Left forelimb (tissue), 1 donor: ENCODE data around the gene RGS8.
A peak's percentile ranks its signal among the peaks of the same experiment; 100 is the strongest.
"Not testable (repeated sequence)": the region's sequence is repeated elsewhere in the genome, so short reads cannot be mapped to it uniquely, and the experiment has no call there.

Experiments
- DNase-seq: peaks from one replicate; pipeline ENCODE4 v3.0.0-alpha.2; 2018; ENCODE audit warnings: low spot score

RGS8 gene

GRCh38 chr1:182702826-182703524, 18.6 kb upstream of the RGS8 start:
- DNase-seq = no peak

DNA sequence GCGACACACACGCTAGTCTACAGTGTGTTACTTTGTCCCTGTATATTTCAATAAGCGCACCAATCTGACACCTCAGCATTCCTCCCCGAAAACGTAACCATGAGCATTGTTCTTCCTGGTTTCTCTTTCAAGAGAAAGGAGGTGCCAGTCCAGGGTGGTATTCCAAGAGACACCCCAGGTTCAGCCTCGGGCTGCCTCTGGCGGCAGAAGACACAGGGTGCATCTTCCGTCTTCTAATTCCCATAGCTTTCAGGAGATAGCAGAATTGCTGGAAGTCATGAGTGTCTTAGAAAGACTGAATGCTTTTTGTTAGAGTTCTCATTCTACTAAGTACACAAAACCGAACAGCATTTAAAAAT, 15.9 kb upstream of the RGS8 start:
- no peak for DNase-seq

DNA sequence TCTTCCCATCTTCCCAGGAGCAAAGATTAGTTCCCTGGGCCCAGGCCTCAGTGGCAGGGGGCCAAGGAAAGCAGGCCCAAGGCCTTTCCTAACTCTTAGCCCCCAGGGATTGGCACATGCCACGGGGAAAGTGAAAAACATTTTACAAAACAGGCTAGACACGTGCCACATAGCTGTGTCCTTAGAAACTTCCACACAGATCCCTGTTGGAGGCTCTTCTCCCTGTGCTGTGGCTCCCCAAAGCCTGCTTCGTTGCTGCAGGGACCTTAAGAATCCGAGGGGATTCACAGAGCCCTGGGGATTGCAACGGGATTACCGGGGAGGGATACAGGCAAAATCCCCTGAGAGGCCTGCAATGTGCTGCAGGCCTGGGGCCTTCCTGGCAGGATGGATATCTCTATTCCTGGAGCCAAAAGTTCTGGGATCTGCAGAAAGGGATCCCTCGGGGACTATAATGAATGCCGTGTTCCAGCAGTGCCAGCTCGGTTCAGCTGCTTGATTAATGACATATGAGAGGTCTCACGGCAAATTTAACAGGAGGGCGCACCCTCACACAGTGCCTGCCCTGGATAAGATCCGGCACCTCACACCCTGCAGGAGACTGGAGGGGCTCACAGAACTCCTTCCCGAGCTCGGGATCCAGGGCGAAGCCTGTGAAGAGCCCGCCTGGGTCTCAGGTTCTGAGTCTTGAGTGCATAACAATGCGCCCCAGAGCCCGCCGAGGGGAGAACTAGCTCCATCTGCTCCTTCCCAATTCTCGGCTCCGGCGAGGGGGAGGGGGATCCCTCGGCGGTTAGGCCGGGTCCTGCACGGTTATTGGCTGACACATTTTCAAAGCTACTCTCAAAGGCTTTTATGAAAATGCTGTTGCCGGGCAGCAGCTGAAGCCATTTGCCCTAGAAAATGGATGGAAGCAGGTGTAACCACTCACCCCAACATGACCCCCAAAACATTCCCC, 15.3 kb upstream of the RGS8 start:
- no peak for DNase-seq

GRCh38 chr1:182698971-182699370, 14.6 kb upstream of the RGS8 start:
- no peak for DNase-seq

DNA sequence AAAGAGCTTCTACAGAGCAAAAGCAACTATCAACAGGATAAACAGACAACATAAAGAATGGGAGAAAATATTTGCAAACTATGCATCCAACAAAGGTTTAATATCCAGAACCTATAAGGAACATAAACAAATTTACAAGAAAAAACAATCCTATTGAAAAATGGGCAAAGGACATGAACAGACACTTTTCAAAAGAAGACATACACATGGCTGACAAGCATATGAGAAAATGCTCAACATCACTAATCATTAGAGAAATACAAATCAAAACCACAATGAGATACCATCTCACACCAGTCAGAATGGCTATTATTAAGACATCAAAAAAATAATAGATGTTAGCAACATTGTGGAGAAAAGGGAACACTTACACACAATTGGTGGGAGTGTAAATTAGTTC, 8.8 kb upstream of the RGS8 start:
- not testable (repeated sequence) for DNase-seq

DNA sequence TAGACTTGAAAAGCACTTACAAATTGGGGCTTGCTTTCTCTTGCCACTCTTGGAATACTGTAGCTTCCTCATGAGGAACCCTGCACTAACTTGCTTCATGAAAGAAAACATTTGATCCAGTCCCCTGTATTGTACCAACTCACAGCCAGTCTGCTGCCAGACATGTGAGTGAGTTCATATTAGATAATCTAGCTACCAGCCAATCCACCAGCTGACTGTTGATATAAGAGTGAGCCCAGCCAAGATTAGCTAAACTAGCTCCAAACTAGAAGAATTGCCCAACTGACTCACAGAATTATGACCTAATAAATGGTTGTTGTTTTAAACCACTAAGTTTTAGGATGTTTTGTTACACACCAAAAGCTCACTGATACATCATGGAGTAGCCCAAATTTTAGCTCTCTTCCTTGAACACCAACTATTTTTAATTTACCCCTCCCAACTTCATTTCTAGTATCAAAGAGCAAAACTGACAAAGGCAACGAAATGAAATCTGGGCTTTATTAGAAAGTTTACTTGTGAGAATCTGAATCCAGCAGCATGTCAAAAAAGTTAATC, 6.6 kb upstream of the RGS8 start:
- DNase-seq = no peak

DNA sequence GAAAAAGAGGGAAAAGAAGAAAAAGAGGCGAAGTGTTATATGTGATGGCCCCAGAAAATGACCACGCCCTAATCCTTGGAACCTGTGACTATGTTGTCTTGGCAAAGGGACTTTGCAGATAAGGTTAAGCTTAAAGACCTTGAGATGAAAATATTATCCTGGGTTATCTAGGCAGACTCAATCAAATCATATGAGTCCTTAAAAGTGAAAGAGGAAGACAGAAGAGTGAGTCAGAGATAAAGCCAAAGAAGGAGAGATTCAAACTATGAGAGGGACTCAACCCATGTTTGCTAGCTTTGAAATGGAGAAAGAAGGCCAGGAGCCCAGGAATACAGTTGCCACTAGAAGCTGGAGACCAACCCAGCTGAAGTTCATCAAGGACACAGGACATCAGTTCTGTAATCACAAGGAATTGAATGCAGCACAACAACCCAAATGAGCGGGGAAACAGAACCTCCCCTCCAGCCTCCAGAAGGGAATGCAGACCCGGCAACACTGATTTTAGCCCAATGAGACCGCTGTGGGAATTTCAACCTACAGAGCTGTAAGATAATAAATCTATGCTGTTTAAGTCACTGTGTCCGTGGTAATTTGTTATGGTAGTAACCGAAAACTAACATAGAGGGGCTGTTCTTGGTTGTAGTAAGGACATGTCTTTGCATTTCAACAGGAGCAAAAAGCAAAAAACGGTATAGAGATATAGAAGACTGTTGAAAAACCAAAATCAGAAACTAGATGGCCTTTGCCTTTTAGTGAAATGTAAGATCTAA, 4.2 kb upstream of the RGS8 start:
- no peak for DNase-seq

DNA sequence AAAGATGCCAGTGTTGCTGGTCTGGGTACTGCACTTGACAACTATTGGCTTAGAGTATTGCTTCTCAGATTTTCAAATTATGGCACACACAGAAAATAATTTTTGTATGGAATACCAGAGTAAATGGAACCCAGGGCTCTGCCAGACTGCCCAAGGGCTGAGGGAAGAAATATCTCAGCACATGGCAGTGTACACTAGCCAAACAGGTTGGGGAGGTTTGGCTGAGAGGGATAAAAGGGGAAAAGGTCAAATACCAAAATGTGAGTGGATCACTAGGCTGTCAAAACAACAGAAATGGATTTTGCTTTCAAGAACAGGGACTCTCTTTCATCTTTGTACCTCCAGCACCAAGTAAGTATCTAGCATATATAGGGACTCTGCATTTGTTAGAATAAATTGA, 3.0 kb upstream of the RGS8 start:
- DNase-seq = no peak

- no peak for DNase-seq
Measured at GRCh38 chr1:182686446-182686845, 2.1 kb upstream of the RGS8 start.

DNA sequence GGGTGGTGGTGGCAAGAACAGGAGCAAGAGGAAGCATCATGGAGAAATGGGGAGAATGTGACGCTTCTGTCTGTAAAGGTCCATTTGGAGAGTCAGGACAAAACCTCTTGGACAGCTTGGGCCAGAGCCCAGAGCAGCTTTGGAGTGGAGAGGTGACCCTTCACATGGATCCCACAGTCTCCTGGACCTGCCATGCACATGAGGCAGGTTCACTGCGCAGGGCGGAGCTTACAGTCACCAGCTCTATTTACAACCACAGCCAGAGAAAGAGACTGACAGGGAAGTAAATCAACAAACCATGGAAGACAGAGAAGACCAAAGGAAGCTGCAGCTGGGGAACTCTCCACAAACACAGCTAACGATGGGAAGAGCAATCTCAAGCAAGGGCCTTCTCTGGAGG, 828 bp upstream of the RGS8 start:
- DNase-seq = no peak

GRCh38 chr1:182682898-182683501, 1.4 kb downstream of the RGS8 start:
- no peak for DNase-seq

GRCh38 chr1:182682406-182682805, 2.0 kb downstream of the RGS8 start:
- no peak for DNase-seq

DNA sequence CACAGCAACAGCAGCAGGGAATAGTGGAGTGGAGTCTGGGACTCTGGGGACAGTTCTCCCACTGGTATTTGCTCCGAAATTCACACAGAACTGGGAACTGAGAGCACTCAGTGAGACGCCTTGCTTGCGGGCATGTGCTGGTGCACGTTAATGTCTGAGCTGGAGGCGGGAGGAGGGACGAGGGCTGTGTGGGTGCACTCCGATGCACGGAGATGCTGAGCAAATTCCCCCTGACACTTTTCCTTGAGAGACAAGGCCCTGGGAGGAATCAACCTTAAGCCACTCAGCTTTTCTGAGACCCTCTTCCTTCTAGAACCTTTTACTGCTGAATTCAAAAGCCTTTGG, 2.8 kb downstream of the RGS8 start:
- no peak for DNase-seq

- DNase-seq = no peak
Measured at GRCh38 chr1:182680901-182681567, 3.4 kb downstream of the RGS8 start.

GRCh38 chr1:182680408-182680807, 4.0 kb downstream of the RGS8 start:
- no peak for DNase-seq

DNA sequence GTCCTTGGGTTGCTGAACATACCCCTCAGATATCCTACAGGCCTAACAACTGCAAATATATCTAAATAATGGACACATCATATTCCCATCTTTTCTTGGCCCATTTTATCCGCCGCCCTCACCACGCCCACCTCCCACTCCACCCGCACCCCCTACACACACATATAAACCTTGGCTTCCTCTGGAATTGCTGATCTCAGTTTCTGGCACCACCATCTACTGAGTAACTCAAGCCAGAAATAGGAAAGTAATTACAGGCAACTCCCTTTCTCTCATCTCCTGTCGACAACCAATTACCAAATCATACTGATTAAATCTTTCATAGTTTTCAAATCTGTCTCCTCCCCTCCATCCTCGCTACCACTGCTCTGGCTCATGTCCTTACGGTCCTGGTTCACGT, 4.7 kb downstream of the RGS8 start:
- no peak for DNase-seq

- no peak for DNase-seq
Measured at GRCh38 chr1:182677397-182678098, 6.8 kb downstream of the RGS8 start.

- no peak for DNase-seq
Measured at GRCh38 chr1:182676274-182676673, 8.1 kb downstream of the RGS8 start.

- DNase-seq = peak; percentile 72
Measured at GRCh38 chr1:182674346-182675246, 9.8 kb downstream of the RGS8 start.

- DNase-seq = no peak
Measured at GRCh38 chr1:182672487-182672836, 11.9 kb downstream of the RGS8 start.
